Measurements from ENCODE around the gene PFN3.
"Not testable (repeated sequence)": the region's sequence is repeated elsewhere in the genome, so short reads cannot be mapped to it uniquely, and the experiment has no call there.

Gene PFN3

GRCh38 chr5:177361418-177362291 is 38.8 kb downstream of the PFN3 start:
- DNase-seq (ENCODE audit: low read depth), result no peak

DNA sequence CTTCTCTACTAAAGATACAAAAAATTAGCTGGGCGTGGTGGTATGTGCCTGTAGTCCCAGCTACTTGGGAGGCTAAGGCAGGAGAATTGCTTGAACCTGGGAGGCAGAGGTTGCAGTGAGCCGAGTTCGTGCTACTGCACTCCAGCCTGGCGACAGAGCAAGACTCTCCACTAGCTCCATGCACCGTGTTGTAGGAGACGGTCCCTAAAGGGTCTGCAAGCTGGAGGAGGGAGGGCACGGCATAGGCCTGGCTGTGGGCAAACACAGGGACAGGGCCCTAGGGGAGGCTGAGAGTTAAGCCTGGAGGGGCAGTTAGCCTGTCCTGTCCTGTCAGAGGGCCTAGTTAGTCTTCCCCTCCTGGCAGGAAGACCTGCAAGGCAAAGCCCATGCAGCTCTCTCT is 39.7 kb downstream of the PFN3 start:
- DNase-seq (ENCODE audit: low read depth), result not testable (repeated sequence)

DNA sequence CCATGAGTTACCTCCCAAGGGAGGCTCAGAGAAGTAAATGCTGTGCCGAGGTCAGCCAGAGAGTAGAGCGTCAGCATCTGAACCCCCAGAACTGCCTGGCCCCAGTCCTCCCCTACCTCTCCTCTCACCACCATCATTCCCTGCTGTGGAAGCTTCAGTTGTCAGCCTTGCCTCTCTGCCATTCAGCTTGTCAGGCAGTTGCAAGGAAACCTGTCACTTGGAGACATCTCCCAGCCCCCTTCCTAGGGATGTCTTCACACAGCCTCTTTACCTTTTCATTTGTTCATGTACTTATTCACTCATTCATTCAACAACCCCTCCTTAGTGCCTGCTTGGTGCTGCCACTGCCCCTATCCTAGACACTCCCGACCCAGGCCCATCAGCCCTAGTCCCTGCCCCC is 40.6 kb downstream of the PFN3 start:
- DNase-seq (ENCODE audit: low read depth), result no peak

- no peak for DNase-seq (ENCODE audit: low read depth)
Observed at GRCh38 chr5:177359451-177359851, 41.0 kb downstream of the PFN3 start.

DNA sequence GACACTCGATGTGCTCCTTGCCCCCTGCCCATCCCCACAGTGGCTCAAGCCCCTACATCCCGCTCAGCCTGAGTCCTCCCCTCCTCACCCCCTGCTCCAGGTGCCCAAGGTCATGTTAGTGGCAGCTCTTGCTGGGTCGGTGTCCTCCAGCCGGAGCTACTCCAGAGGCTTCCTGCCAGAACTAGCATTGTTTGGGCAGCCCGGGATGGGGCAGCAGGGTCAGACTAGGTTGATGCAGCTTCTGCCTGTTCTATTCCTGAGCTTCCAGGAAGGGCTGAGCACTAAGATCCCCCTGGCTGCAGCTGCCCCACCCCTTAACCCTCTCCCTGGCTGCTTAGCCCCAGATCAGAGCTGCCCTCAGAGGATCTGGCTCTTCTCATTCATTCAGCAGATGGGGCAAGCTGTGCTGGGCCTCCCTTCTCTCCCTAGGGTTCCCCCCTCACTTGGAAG is 42.1 kb downstream of the PFN3 start:
- no peak for DNase-seq (ENCODE audit: low read depth)

GRCh38 chr5:177357459-177358351 is 42.8 kb downstream of the PFN3 start, which contains the start of gene RGS14:
Gene RGS14, plus strand, starts transcription at chr5:177357924. Its CDS starts 101 bp downstream, at chr5:177358025.
- DNase-seq (ENCODE audit: low read depth), result peak; percentile 58

DNA sequence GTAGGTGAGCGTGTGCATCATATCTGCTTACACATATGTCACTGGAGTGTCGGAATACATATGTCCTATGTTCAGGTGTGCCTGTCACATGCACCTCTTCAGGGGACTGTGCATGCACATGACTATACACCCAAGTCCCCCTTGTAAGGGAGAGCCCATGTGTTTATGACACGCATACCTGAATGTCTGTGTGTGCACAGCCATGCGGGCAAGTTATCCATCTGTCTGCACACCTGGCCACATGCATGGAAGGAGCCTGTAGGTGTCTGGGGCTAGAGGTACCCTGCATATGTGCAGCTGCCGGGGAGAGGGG is 43.4 kb downstream of the PFN3 start:
- no peak for DNase-seq (ENCODE audit: low read depth)

DNA sequence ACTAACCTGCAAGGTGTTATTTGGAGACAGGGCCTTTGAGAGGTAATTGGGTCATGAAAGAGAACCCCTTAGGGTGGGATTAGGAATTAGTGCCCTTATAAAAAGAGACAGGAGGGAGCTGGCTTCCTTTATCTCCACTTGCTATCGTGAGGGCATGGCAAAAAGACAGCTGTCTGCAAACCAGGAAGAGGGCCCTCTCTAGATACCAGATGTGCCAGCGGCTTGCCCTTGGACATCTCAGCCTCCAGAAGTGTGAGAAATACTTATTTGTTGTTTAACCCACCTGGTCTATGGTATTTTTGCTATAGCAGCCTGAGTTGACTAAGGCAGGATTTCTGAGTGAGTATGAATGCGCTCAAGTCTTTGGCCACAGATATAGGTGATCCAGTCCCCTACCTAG is 43.7 kb downstream of the PFN3 start:
- no peak for DNase-seq (ENCODE audit: low read depth)

GRCh38 chr5:177355868-177356168 is 44.6 kb downstream of the PFN3 start:
- DNase-seq (ENCODE audit: low read depth), result no peak

GRCh38 chr5:177355162-177355867 is 45.1 kb downstream of the PFN3 start:
- no peak for DNase-seq (ENCODE audit: low read depth)

- DNase-seq (ENCODE audit: low read depth), result no peak
Observed at GRCh38 chr5:177354711-177355110, 45.8 kb downstream of the PFN3 start.

DNA sequence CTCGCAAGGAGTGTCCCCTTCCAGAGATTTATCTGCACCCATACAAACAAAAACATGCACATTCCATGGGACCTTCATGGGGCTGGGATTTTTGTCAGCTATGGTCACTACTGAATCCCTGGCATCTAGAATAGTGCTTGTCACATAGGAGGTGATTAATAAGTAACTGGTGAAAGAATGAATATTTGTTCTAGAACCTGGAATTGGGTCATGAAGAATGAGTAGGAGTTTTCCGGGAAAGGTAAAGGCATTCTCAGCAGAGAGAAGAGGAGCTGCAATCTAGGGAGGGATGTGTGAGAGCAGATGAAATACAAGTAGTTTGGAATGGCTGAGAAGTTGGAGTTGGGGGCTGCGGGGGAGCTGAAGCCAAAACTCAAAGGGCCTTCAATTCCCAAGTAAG is 46.2 kb downstream of the PFN3 start:
- no peak for DNase-seq (ENCODE audit: low read depth)

GRCh38 chr5:177353093-177353492 is 47.4 kb downstream of the PFN3 start:
- DNase-seq (ENCODE audit: low read depth), result no peak

DNA sequence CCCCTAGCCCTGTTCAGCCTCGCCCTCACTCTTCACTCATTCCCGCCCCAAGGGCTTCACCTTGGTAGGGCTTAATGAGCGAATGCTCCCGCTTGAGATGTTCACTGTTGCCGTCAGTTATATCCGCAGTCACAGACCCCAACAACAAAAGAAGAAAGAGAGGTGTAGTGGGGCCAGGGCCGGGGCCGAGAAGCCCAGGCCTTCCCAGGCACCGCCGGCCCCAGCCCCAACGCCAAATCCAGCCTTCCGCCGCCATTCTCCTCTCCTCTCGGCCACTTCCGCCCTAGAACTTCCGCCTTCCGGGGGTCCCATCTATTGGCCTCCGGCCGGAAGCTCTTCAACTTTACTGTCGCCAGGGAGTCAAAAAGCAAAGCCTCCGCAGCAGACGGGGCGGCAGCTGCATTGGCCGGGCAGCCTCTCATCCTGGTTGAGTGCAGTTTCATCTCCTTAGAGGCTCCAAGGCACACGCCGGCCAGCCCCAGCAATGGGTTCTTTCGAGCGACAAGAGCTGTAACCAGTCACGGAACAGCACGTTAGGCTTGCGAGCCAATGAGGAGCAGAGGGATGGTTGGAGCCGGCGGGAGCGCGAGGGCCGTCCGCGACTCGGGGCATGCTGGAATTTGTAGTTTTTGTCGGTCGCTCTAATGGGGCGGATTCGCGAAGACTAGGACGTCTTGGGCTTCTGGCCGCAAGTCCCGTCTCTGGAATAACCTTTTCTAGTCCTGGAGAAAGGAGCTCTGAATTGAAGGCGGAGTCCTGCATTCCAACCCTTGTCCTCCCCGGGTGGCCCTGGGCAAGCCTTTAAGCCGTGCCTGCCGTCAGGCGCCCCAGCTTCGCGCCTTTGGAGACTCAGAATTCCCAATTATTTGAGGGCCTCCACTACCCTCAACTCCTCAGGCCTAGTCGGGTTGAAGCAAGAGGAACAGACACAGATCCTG is 48.8 kb downstream of the PFN3 start, which contains the start of gene LMAN2:
Gene LMAN2 (minus strand): TSS at position 277 of the 938 bp plus-strand sequence. CDS start 21 bp downstream, at position 256.
- DNase-seq (ENCODE audit: low read depth), result peak; percentile 81

DNA sequence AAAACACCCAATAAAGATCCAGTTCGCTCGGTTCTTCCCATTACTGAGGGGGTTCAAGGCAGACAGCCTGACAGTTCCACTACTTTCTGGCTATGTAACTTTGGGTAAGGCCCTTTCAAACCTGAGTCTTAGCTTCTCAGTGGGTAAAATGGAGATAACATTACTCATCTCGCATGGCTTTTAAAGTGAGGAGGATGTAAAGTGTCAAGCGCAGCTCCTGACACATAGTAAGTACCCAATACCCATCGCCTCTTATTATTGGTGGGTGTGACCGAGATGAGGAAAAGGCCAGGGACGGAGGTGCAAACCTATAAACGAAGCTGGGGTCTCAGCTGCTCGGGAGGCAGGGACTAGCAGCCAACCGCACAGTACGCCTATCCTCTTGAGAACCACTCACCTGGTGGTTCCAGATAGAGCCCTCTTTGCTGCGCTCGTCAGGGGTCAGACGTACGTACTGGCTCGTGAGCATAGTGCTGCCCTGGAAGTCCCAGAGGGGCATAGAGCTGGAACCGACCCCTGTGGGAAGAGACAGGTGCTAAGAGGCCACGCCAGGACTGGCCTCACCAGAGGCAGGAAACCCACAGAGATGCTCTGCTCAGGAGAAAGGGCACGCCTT is 49.6 kb downstream of the PFN3 start:
- DNase-seq (ENCODE audit: low read depth), result no peak

Data from activated gamma-delta T cell treated with anti-CD3 and anti-CD28 coated beads, Interleukin-2, amount 50 U/mL, for 16 hours (primary cell).